GM13977 (cell line): ENCODE results near the gene MGAT5.

Experiments
- DNase-seq: peaks from one replicate; pipeline ENCODE4 v3.0.0; 2012; ENCODE audit warnings: low spot score
- in situ Hi-C: fragments of 300-500 bp; cut with MboI; formaldehyde crosslinking; loops from one replicate; pipeline ENCODE4 v1.12.0; 2022; ENCODE audit warnings: low sequenced_read_pairs, low pct_unique_long_range_greater_than_20kb, mixed read lengths, inconsistent platforms; ENCODE audit not compliant: unreplicated experiment
- TF ChIP-seq, protein P1 (sequence below): IDR thresholded peaks from 2 replicates; pipeline ENCODE4 v1.5.1; 2012; ENCODE audit warnings: mild to moderate bottlenecking, control low read depth; ENCODE audit not compliant: insufficient read depth; ENCODE audit errors: extremely low read depth, missing control alignments

MGAT5 gene

DNA sequence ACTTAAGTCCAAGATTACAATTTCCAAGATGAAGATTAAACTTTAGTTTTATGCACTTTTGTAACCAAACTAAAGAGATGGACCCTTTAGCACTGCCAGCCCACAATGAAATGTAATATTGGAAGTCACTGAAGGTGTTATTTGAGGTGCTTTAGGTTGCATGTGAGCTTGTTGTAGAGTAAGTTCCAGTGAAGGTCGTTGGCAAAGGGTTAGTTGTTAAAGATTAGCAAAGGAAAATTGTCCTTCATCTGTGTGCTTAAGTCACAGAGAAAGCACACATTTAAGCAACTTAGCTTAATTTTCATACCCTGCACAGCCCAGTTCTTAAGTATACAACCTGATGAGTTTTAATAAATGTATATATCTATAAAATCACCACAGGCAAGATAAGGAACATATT, 46.7 kb downstream of the MGAT5 start:
- in situ Hi-C loops = no loop called here
- TF ChIP-seq, protein P1, sequence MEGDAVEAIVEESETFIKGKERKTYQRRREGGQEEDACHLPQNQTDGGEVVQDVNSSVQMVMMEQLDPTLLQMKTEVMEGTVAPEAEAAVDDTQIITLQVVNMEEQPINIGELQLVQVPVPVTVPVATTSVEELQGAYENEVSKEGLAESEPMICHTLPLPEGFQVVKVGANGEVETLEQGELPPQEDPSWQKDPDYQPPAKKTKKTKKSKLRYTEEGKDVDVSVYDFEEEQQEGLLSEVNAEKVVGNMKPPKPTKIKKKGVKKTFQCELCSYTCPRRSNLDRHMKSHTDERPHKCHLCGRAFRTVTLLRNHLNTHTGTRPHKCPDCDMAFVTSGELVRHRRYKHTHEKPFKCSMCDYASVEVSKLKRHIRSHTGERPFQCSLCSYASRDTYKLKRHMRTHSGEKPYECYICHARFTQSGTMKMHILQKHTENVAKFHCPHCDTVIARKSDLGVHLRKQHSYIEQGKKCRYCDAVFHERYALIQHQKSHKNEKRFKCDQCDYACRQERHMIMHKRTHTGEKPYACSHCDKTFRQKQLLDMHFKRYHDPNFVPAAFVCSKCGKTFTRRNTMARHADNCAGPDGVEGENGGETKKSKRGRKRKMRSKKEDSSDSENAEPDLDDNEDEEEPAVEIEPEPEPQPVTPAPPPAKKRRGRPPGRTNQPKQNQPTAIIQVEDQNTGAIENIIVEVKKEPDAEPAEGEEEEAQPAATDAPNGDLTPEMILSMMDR = no peak
- no peak for DNase-seq

DNA sequence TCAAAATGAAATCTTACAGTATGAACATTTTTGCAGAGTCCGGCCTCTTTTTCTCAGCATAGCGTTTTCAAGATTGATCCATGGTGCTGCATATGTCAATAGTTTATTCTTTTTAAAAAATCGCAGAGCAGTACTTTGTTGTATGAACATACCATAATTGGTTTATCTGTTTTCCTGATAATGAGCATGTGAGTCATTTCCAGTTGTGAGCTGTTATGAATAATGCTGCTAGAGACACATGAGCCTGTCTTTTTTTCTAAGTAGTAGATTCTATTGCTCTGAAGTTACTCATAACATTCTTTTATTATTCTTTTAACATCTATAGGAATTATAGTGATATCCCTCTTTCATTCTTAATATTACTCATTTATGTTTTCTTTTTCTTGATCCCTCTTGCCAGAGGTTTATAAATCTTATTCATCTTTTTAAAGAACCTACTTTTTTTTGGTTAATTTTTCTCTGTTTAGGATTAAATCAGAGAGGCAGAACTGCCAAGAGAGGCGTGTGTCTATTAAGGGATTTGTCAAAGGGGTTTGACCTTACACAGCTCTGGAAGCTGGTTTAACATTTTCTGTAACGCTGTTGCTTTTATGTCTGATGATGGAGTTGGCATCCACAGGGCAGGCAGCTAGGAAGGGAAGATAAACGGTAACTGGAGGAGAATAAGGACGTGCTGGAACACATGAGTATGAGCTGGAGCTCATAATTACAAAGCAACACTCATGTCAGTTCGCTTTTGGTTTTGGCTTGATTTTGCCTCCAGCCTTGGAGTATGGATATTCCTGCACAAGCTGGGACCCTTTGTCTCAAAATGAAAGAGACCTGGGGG, 47.4 kb downstream of the MGAT5 start:
- in situ Hi-C loops = no loop called here
- DNase-seq = no peak
- TF ChIP-seq, protein P1 = no peak

- in situ Hi-C loops = no loop called here
- TF ChIP-seq, protein P1 = no peak
- no peak for DNase-seq
Observed at GRCh38 chr2:134301928-134302260, 48.0 kb downstream of the MGAT5 start.

GRCh38 chr2:134304394-134305108, 50.7 kb downstream of the MGAT5 start:
- TF ChIP-seq, protein P1 = no peak
- in situ Hi-C loops = no loop called here
- DNase-seq = no peak

- in situ Hi-C loops = no loop called here
- no peak for DNase-seq
- TF ChIP-seq, protein P1 = no peak
Observed at GRCh38 chr2:134305109-134305491, 51.2 kb downstream of the MGAT5 start.

GRCh38 chr2:134306521-134306920, 52.6 kb downstream of the MGAT5 start:
- no peak for DNase-seq
- in situ Hi-C loops = no loop called here
- TF ChIP-seq, protein P1 = no peak
